Erythroblast (primary cell): ENCODE results near the gene GPHN.

Source experiments
- GATA1 ChIP-seq: IDR thresholded peaks from 2 replicates; pipeline ENCODE4 v1.6.1; 2011; ENCODE audit warnings: low read depth, mild to moderate bottlenecking, control low read depth, low read length, moderate library complexity
- POLR2A ChIP-seq: IDR thresholded peaks from 2 replicates; pipeline ENCODE4 v1.6.1; 2011; ENCODE audit warnings: mild to moderate bottlenecking, low read length

- TF ChIP-seq POLR2A (no peak), GATA1 (no peak)
Observed at GRCh38 chr14:66790101-66790500, 282.2 kb downstream of the GPHN start.
